ENCODE results near the gene SLC8B1.

The SLC8B1 gene

GRCh38 chr12:113346353-113346752 lies 11.4 kb upstream of the SLC8B1 start:
- in situ Hi-C loops (cut with HindIII; ENCODE audit: low pct_unique_long_range_greater_than_20kb, low sequenced_read_pairs), result no loop called here
- no peak for DNase-seq (ENCODE audit: low read depth in 1 of 2, low spot score in 1 of 2)
- no peak for TF ChIP-seq JUND (IDR thresholded peaks at IDR 0.05; ENCODE audit: low read depth)

GRCh38 chr12:113345318-113345717 lies 10.4 kb upstream of the SLC8B1 start:
- TF ChIP-seq JUND (IDR thresholded peaks at IDR 0.05; ENCODE audit: low read depth), result no peak
- in situ Hi-C loops (cut with HindIII; ENCODE audit: low pct_unique_long_range_greater_than_20kb, low sequenced_read_pairs), result no loop called here
- no peak for DNase-seq (ENCODE audit: low read depth in 1 of 2, low spot score in 1 of 2)

- in situ Hi-C loops (cut with HindIII; ENCODE audit: low pct_unique_long_range_greater_than_20kb, low sequenced_read_pairs), result no loop called here
- TF ChIP-seq JUND (IDR thresholded peaks at IDR 0.05; ENCODE audit: low read depth), result no peak
- DNase-seq (ENCODE audit: low read depth in 1 of 2, low spot score in 1 of 2), result no peak
Observed at GRCh38 chr12:113341535-113341934, 6.6 kb upstream of the SLC8B1 start.

GRCh38 chr12:113340061-113340460 lies 5.2 kb upstream of the SLC8B1 start:
- in situ Hi-C loops (cut with HindIII; ENCODE audit: low pct_unique_long_range_greater_than_20kb, low sequenced_read_pairs), result no loop called here
- TF ChIP-seq JUND (IDR thresholded peaks at IDR 0.05; ENCODE audit: low read depth), result no peak

GRCh38 chr12:113339540-113339939 lies 4.6 kb upstream of the SLC8B1 start:
- TF ChIP-seq JUND (IDR thresholded peaks at IDR 0.05; ENCODE audit: low read depth), result no peak
- no peak for DNase-seq (ENCODE audit: low read depth in 1 of 2, low spot score in 1 of 2)
- in situ Hi-C loops (cut with HindIII; ENCODE audit: low pct_unique_long_range_greater_than_20kb, low sequenced_read_pairs), result no loop called here

More at GRCh38 chr12:113340061-113340460, 5.2 kb upstream of the SLC8B1 start:
- no peak for DNase-seq (ENCODE audit: low read depth in 1 of 2, low spot score in 1 of 2)

GRCh38 chr12:113333877-113334785 lies 778 bp downstream of the SLC8B1 start:
- DNase-seq (ENCODE audit: low read depth in 1 of 2, low spot score in 1 of 2), result peak in 1 of 2 experiments; percentile 26
- in situ Hi-C loops (cut with HindIII; ENCODE audit: low pct_unique_long_range_greater_than_20kb, low sequenced_read_pairs), result no loop called here

GRCh38 chr12:113333418-113333750 lies 1.5 kb downstream of the SLC8B1 start:
- in situ Hi-C loops (cut with HindIII; ENCODE audit: low pct_unique_long_range_greater_than_20kb, low sequenced_read_pairs), result no loop called here
- DNase-seq (ENCODE audit: low read depth in 1 of 2, low spot score in 1 of 2), result no peak
- TF ChIP-seq JUND (IDR thresholded peaks at IDR 0.05; ENCODE audit: low read depth), result no peak

More at GRCh38 chr12:113333877-113334785, 778 bp downstream of the SLC8B1 start:
- no peak for TF ChIP-seq JUND (IDR thresholded peaks at IDR 0.05; ENCODE audit: low read depth)

GRCh38 chr12:113332688-113333417 lies 2.1 kb downstream of the SLC8B1 start:
- in situ Hi-C loops (cut with HindIII; ENCODE audit: low pct_unique_long_range_greater_than_20kb, low sequenced_read_pairs), result no loop called here
- TF ChIP-seq JUND (IDR thresholded peaks at IDR 0.05; ENCODE audit: low read depth), result no peak
- DNase-seq (ENCODE audit: low read depth in 1 of 2, low spot score in 1 of 2), result no peak

GRCh38 chr12:113330505-113330904 lies 4.4 kb downstream of the SLC8B1 start:
- in situ Hi-C loops (cut with HindIII; ENCODE audit: low pct_unique_long_range_greater_than_20kb, low sequenced_read_pairs), result no loop called here

GRCh38 chr12:113329791-113330417 lies 5.0 kb downstream of the SLC8B1 start:
- TF ChIP-seq JUND (IDR thresholded peaks at IDR 0.05; ENCODE audit: low read depth), result no peak
- DNase-seq (ENCODE audit: low read depth in 1 of 2, low spot score in 1 of 2), result no peak
- in situ Hi-C loops (cut with HindIII; ENCODE audit: low pct_unique_long_range_greater_than_20kb, low sequenced_read_pairs), result no loop called here

More at GRCh38 chr12:113330505-113330904, 4.4 kb downstream of the SLC8B1 start:
- no peak for DNase-seq (ENCODE audit: low read depth in 1 of 2, low spot score in 1 of 2)
- TF ChIP-seq JUND (IDR thresholded peaks at IDR 0.05; ENCODE audit: low read depth), result no peak

GRCh38 chr12:113329022-113329790 lies 5.7 kb downstream of the SLC8B1 start:
- no peak for DNase-seq (ENCODE audit: low read depth in 1 of 2, low spot score in 1 of 2)
- no peak for TF ChIP-seq JUND (IDR thresholded peaks at IDR 0.05; ENCODE audit: low read depth)
- in situ Hi-C loops (cut with HindIII; ENCODE audit: low pct_unique_long_range_greater_than_20kb, low sequenced_read_pairs), result no loop called here

GRCh38 chr12:113328368-113328889 lies 6.5 kb downstream of the SLC8B1 start:
- DNase-seq (ENCODE audit: low read depth in 1 of 2, low spot score in 1 of 2), result no peak
- in situ Hi-C loops (cut with HindIII; ENCODE audit: low pct_unique_long_range_greater_than_20kb, low sequenced_read_pairs), result no loop called here
- TF ChIP-seq JUND (IDR thresholded peaks at IDR 0.05; ENCODE audit: low read depth), result no peak

Measured in T47D (cell line).